RWPE2 (cell line): Measurements from ENCODE around the gene NRXN2.

Source experiments
- ATAC-seq: fragments of 200-7000 bp; cut with Tn5 transposase; 3 replicates; pipeline ENCODE4 v1.9.1; 2021; ENCODE audit warnings: low read depth
- DNase-seq: peaks from one replicate; pipeline ENCODE4 v3.0.0-alpha.2; 2020; ENCODE audit warnings: low spot score
- H3K27ac ChIP-seq: fragments of 450-650 bp; 2 replicates; pipeline ENCODE4 v1.5.1; 2017; ENCODE audit warnings: mild to moderate bottlenecking; ENCODE audit not compliant: poor library complexity, severe bottlenecking
- H3K27me3 ChIP-seq: fragments of 250-450 bp; sonication (Bioruptor Pico); 2 replicates; pipeline ENCODE4 v1.5.1; 2021; ENCODE audit warnings: mild to moderate bottlenecking, moderate library complexity; ENCODE audit not compliant: insufficient read depth, poor library complexity, severe bottlenecking
- H3K36me3 ChIP-seq: fragments of 250-450 bp; sonication (Bioruptor Pico); 2 replicates; pipeline ENCODE4 v1.5.1; 2020; ENCODE audit warnings: low read depth, mild to moderate bottlenecking, moderate library complexity
- H3K4me1 ChIP-seq: fragments of 250-450 bp; sonication (Bioruptor Pico); 2 replicates; pipeline ENCODE4 v1.5.1; 2021; ENCODE audit warnings: mild to moderate bottlenecking, moderate library complexity; ENCODE audit not compliant: insufficient read depth, poor library complexity, severe bottlenecking
- H3K4me3 ChIP-seq: fragments of 250-450 bp; sonication (Bioruptor Pico); 2 replicates; pipeline ENCODE4 v1.5.1; 2021; ENCODE audit warnings: mild to moderate bottlenecking, moderate library complexity; ENCODE audit not compliant: severe bottlenecking
- H3K9me3 ChIP-seq: fragments of 250-450 bp; sonication (Bioruptor Pico); 2 replicates; pipeline ENCODE4 v1.5.1; 2021; ENCODE audit warnings: mild to moderate bottlenecking, moderate library complexity; ENCODE audit not compliant: severe bottlenecking
- TF ChIP-seq, protein P1 (sequence below): fragments of 450-650 bp; IDR thresholded peaks from one replicate; pipeline ENCODE4 v1.5.1; 2017; ENCODE audit warnings: mild to moderate bottlenecking, moderate library complexity; ENCODE audit not compliant: poor library complexity, severe bottlenecking

The NRXN2 gene

DNA sequence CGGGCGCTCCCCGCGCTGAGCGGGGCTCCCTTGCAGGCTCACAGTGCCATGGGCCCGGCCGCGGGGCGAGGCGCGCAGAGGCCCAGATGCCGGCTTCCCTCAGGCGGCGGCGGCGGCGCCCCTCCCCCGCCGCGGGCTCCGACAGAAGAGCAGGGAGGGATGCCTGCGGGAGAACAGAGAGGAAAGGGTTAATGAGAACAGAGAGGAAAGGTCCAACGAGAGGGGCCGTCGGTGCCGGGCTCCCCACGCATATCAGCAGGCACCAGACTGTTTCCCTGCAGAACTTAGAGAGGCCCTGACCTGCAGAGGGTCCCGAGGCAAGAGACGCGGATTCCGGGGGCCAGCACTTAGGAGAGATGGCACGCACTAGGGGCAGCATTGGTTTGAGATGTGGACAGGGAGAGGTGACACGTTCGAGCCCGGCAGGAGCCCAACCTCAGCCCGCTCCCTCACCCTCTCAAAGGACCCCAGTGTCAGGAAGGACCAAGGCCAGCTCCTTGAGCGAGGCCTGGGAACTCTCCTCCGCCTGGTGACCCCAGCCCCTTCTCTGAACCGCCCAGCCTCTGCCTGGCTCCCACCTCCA is 9.1 kb downstream of the NRXN2 start:
- H3K4me3 ChIP-seq: no peak overlapping the region
- TF ChIP-seq, protein P1, sequence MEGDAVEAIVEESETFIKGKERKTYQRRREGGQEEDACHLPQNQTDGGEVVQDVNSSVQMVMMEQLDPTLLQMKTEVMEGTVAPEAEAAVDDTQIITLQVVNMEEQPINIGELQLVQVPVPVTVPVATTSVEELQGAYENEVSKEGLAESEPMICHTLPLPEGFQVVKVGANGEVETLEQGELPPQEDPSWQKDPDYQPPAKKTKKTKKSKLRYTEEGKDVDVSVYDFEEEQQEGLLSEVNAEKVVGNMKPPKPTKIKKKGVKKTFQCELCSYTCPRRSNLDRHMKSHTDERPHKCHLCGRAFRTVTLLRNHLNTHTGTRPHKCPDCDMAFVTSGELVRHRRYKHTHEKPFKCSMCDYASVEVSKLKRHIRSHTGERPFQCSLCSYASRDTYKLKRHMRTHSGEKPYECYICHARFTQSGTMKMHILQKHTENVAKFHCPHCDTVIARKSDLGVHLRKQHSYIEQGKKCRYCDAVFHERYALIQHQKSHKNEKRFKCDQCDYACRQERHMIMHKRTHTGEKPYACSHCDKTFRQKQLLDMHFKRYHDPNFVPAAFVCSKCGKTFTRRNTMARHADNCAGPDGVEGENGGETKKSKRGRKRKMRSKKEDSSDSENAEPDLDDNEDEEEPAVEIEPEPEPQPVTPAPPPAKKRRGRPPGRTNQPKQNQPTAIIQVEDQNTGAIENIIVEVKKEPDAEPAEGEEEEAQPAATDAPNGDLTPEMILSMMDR: no peak
- no peaks in the 10 kb centered on the region for H3K4me1 ChIP-seq
- H3K9me3 ChIP-seq: no peaks in the 10 kb centered on the region
- ATAC-seq (no peak), DNase-seq (no peak)
- H3K27me3 ChIP-seq: peaks cover 52% of the 10 kb centered on the region
- no peak overlapping the region for H3K27ac ChIP-seq
- no peaks in the 10 kb centered on the region for H3K36me3 ChIP-seq

DNA sequence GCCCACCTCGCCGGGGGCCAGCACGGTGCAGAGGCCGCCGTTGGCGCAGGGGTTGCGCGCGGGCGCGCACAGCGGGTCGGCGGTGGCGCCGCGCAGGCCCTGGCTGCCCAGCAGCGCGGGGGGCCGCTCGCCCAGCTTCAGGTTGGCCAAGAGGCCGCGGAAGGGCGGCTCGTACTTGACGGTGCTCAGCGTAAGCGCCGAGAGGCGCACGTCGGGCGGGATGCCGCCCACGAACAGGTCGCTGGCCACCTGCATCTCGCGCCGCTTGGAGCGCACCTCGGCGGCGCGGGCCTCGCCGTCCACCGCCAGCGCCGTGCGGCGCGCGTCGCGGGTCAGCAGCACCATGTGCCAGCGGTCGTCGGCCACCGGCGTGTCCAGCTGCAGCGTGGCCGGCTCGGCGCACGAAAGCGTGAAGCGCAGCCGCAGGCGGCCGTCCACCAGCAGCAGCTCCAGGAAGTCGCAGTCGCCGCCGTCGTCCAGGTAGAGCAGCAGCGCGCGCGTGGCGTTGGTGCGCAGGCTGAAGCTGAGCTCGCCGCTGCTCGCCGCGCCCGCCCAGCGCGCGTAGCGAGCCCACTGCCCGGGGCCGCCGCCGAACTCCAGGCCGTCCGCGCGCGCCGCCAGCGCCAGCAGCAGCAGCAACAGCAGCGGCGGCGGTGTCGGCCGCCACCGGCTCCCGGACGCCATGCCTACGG is 9.8 kb downstream of the NRXN2 start:
- Histone ChIP-seq H3K4me3 (no peak overlapping the region), H3K27me3 (peaks cover 45% of the 10 kb centered on the region), H3K9me3 (no peaks in the 10 kb centered on the region), H3K27ac (no peak overlapping the region), H3K4me1 (no peaks in the 10 kb centered on the region), H3K36me3 (no peaks in the 10 kb centered on the region)
- ATAC-seq (peak; percentile 56), DNase-seq (no peak)
- TF ChIP-seq, protein P1: no peak

DNA sequence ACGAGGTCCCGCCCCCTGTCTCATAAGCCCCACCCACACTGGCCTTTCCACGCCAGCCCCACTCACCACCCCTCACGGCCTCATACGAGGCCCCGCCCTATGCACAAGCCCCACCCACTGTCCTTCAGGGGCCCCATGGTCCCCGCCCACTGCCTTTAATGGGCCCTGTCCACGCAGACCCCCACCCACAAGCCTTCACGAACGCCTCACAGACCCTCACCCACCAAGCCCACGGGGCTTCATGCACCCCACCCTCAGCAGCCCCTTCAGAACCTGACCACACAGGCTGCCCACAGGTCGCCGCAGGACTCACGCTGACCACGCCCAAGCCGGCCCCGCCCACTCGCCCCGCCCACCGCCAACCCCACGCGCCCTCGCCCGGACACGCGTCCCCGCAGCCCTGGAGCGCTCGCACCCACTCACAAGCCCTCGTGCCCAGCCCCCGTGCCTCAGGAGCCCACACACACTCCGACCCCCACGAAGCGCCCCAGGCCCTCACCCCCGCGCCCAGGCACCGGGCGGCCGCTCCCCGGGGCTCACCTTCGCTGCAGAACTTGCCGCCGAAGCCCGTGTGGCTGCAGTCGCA is 10.5 kb downstream of the NRXN2 start:
- Histone ChIP-seq H3K36me3 (no peaks in the 10 kb centered on the region), H3K4me3 (no peak overlapping the region), H3K9me3 (no peaks in the 10 kb centered on the region), H3K27me3 (peaks cover 39% of the 10 kb centered on the region), H3K4me1 (no peaks in the 10 kb centered on the region), H3K27ac (no peak overlapping the region)
- ATAC-seq (no peak), DNase-seq (no peak)
- TF ChIP-seq, protein P1: no peak

DNA sequence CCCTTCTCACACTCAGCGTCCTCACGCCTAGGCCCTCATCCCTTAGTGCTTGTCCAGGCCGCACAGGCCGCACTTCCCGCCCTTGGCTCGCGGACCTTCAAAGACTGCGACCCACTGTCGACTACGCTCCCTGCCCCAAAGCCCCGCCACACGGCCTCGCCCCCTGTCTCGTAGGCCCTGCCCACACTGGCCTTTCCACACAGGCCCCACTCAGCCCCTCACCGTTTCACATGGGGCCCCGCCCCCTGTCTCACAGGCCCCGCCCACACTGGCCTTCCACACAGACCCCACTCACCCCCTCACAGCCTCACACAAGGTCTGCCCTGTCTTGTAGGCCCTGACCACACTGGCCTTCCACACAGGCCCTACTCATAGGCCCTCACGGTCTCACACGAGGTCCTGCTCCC is 11.0 kb downstream of the NRXN2 start:
- ATAC-seq (no peak), DNase-seq (no peak)
- H3K27me3 ChIP-seq: peaks cover 33% of the 10 kb centered on the region
- H3K36me3 ChIP-seq: no peaks in the 10 kb centered on the region
- no peaks in the 10 kb centered on the region for H3K4me1 ChIP-seq
- no peak overlapping the region for H3K4me3 ChIP-seq
- H3K27ac ChIP-seq: no peak overlapping the region
- no peaks in the 10 kb centered on the region for H3K9me3 ChIP-seq
- TF ChIP-seq, protein P1: no peak
